Endothelial cell of umbilical vein (primary cell): ENCODE data around the gene GNAZ. TPM values are rescaled to one million over a fixed set of nuclear protein-coding genes. Genes with fewer than 3 reads are reported as not detected.

Experiments used
- BruUV-seq: library from RNA; stranded (reverse); fragments of 400-500 nt; replicated peaks from 2 replicates; lab custom pipeline; 2021; lab: Mats Ljungman, UMichigan
- CTCF ChIA-PET: fragments of 300-600, 350-600 bp; sonication (Branson Sonifier 250); formaldehyde crosslinking; loops from one replicate; lab custom pipeline; 2021; ENCODE audit warnings: antibody characterized with exemption, inconsistent platforms; lab: Charles Lee
- POLR2A ChIA-PET: fragments of 300-600, 350-600 bp; sonication (Branson Sonifier 250); formaldehyde crosslinking; loops from one replicate; lab custom pipeline; 2021; ENCODE audit warnings: antibody characterized with exemption, inconsistent platforms; lab: Charles Lee
- DNase-seq: peaks from one replicate; pipeline ENCODE4 v3.0.0-alpha.2; 2011; ENCODE audit warnings: low read depth, low spot score
- FAIRE-seq: peaks from 2 replicates; lab custom pipeline; 2011; peaks lifted over from hg19 to GRCh38; lab: Jason Lieb, UNC
- H2AFZ ChIP-seq: 2 replicates; pipeline ENCODE4 v1.6.0; 2012; ENCODE audit warnings: low read depth, low read length, control low read depth, inconsistent platforms
- H3K27ac ChIP-seq: 2 replicates; pipeline ENCODE4 v1.5.1; 2011; ENCODE audit warnings: low read depth, mild to moderate bottlenecking, control low read depth, low read length, moderate library complexity; ENCODE audit not compliant: insufficient read depth
- H3K27me3 ChIP-seq, 2 experiments: 2 replicates each; pipeline versions ENCODE4 v1.6.0 to v1.6.1; 2011; ENCODE audit warnings: low read length in 2 of 2, mixed read lengths in 1 of 2; ENCODE audit not compliant: control insufficient read depth in 2 of 2, insufficient read depth in 2 of 2
- H3K36me3 ChIP-seq, 2 experiments: 2 replicates in 1 of 2; 3 replicates in 1 of 2; pipeline ENCODE4 v1.5.1; 2011; ENCODE audit warnings: low read length in 2 of 2, mild to moderate bottlenecking in 1 of 2, moderate library complexity in 1 of 2; ENCODE audit not compliant: control insufficient read depth in 2 of 2, insufficient read depth in 2 of 2; ENCODE audit errors: extremely low read depth in 1 of 2
- H3K4me1 ChIP-seq: 3 replicates; pipeline ENCODE4 v1.5.1; 2011; ENCODE audit warnings: mild to moderate bottlenecking, low read length; ENCODE audit not compliant: control insufficient read depth, insufficient read depth; ENCODE audit errors: extremely low read depth
- H3K4me2 ChIP-seq: 2 replicates; pipeline ENCODE4 v1.6.1; 2011; ENCODE audit warnings: low read length, control low read depth, mixed read lengths; ENCODE audit not compliant: insufficient read depth
- H3K4me3 ChIP-seq, 3 experiments: fragments of 200-600 bp in 1 of 3; sonication (generic), shearing (Covaris generic) in 1 of 3; replicated peaks in 1 of 3; 2 replicates each; pipeline ENCODE4 v1.5.1; 2011 to 2016; ENCODE audit warnings: control low read depth in 3 of 3, low read length in 3 of 3, mild to moderate bottlenecking in 2 of 3, inconsistent platforms in 1 of 3, low read depth in 1 of 3, moderate library complexity in 1 of 3; ENCODE audit not compliant: insufficient read depth in 1 of 3
- H3K79me2 ChIP-seq: 2 replicates; pipeline ENCODE4 v1.6.0; 2012; ENCODE audit warnings: low read length, inconsistent platforms; ENCODE audit not compliant: control insufficient read depth, insufficient read depth
- H3K9ac ChIP-seq: replicated peaks from 2 replicates; pipeline ENCODE3; 2011; ENCODE audit warnings: low read length, control low read depth; ENCODE audit not compliant: insufficient read depth; ENCODE audit errors: extremely low read depth
- H3K9me1 ChIP-seq: replicated peaks from 3 replicates; pipeline ENCODE4 v1.6.0; 2011; ENCODE audit warnings: mild to moderate bottlenecking, low read length; ENCODE audit not compliant: control insufficient read depth, insufficient read depth; ENCODE audit errors: extremely low read depth
- H3K9me3 ChIP-seq: replicated peaks from 2 replicates; pipeline ENCODE4 v1.5.1; 2012; ENCODE audit warnings: low read length, inconsistent platforms; ENCODE audit not compliant: control insufficient read depth, insufficient read depth
- H4K20me1 ChIP-seq: replicated peaks from 2 replicates; pipeline ENCODE3; 2011; ENCODE audit warnings: mild to moderate bottlenecking, low read length; ENCODE audit not compliant: control insufficient read depth, insufficient read depth; ENCODE audit errors: extremely low read depth
- EZH2 ChIP-seq: IDR thresholded peaks from 2 replicates; pipeline ENCODE4 v1.6.1; 2012; ENCODE audit warnings: borderline replicate concordance, low read depth, mild to moderate bottlenecking, moderate library complexity, low read length, inconsistent platforms; ENCODE audit not compliant: severe bottlenecking
- FOS ChIP-seq: IDR thresholded peaks from 2 replicates; pipeline ENCODE4 v1.6.1; 2011; ENCODE audit warnings: mild to moderate bottlenecking, low read length, moderate library complexity, borderline replicate concordance; ENCODE audit not compliant: insufficient read depth
- GATA2 ChIP-seq: IDR thresholded peaks from 2 replicates; pipeline ENCODE4 v1.7.0; 2011; ENCODE audit warnings: low read depth, mild to moderate bottlenecking, moderate library complexity, mixed read lengths, low read length; ENCODE audit not compliant: insufficient read length, insufficient read depth
- JUN ChIP-seq: IDR thresholded peaks from 2 replicates; pipeline ENCODE4 v1.6.1; 2011; ENCODE audit warnings: borderline replicate concordance, low read depth; ENCODE audit not compliant: insufficient read length, insufficient read depth
- MYC ChIP-seq: IDR thresholded peaks from one replicate; pipeline ENCODE4 v1.6.1; 2011; ENCODE audit warnings: mild to moderate bottlenecking, low read depth, low read length
- POLR2A ChIP-seq: IDR thresholded peaks from 2 replicates; pipeline ENCODE4 v1.6.1; 2012; ENCODE audit warnings: low read depth, mild to moderate bottlenecking, control low read depth, low read length
- POLR2AphosphoS5 ChIP-seq: IDR thresholded peaks from 2 replicates; pipeline ENCODE4 v1.6.1; 2012; ENCODE audit warnings: low read depth, mild to moderate bottlenecking, control low read depth, low read length, moderate library complexity; ENCODE audit not compliant: insufficient read depth
- dilution Hi-C: fragments of 300-500 bp; cut with MboI; formaldehyde crosslinking; loops from one replicate; pipeline ENCODE4 v1.15.0; 2019; ENCODE audit warnings: low sequenced_read_pairs; ENCODE audit not compliant: extremely low pct_ligation_motif_present
- intact Hi-C: fragments of 100-400 bp; cut with micrococcal nuclease; formaldehyde crosslinking; loops from one replicate; pipeline ENCODE4 v1.10.0; 2022
- polyA plus RNA-seq, 4 experiments: library from polyadenylated mRNA; depleted of rRNA in 3 of 4; stranded (reverse) in 3 of 4; unstranded in 1 of 4; fragments of >200 nt; gene quantifications; 2 replicates each; pipeline versions ENCODE4 v1.2.1 to v1.2.3, GENCODE V29; 2011 to 2012; ENCODE audit warnings: missing spikeins in 1 of 4
- total RNA-seq: library from RNA; stranded (reverse); gene quantifications from 2 replicates; pipeline ENCODE4 v1.2.3, GENCODE V29; 2021
- TF ChIP-seq, protein P1 (sequence below): IDR thresholded peaks from 2 replicates; pipeline ENCODE4 v1.6.1; 2011; ENCODE audit not compliant: insufficient read depth, insufficient read length
- TF ChIP-seq, protein P2 (sequence below), 2 donors: IDR thresholded peaks; 1 replicate in 1 of 2; 2 replicates in 1 of 2; pipeline ENCODE4 v1.5.1; 2011; ENCODE audit warnings: low read length in 2 of 2, mild to moderate bottlenecking in 2 of 2, moderate library complexity in 2 of 2, control low read depth in 1 of 2, inconsistent platforms in 1 of 2, low read depth in 1 of 2; ENCODE audit not compliant: insufficient read depth in 1 of 2; ENCODE audit errors: extremely low read depth in 1 of 2

The GNAZ gene
- total and polyA plus RNA-seq, 2 donors (not counting 3 experiments of a cell fraction or from before 2014, with no cell fraction given) = 0.44 to 0.86 TPM

DNA sequence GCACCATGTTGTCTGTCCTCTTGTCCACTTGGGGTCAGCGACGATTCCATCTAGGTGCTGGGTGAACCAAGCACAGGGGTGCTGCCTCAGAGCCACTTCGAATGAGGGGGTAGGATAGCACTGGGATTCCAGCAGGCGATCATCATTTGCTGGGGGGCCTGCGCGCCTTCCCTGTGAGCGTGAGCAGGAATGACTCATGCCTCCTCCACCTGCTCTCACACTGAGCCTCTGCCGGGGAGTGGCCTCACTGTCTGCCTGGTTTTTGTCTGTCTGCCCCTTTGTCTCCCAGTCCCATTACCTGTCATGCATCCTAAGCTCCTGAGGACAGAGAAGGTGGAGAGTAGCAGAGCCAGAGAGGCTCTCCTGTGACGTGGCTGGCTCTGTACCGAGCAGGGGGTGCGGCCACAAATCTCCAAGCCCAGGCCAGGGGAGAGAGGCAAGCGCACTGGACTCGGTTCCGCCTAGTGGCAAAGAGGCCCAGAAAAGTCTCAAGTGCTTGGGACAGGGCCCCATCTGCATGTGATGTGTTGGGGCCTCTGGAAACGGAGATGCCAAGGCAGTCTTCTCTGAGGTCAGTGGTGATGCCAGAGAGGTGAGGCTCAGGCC is 40.7 kb downstream of the GNAZ start:
- TF ChIP-seq POLR2AphosphoS5 = no peak
- no peak for TF ChIP-seq EZH2
- BruUV-seq = no TSS peak
- DNase-seq (no peak), FAIRE-seq (no peak)
- Histone ChIP-seq H3K36me3 (no peaks in the 10 kb centered on the region), H3K9me3 (no peaks in the 10 kb centered on the region), H3K4me3 (no peak overlapping the region), H2AFZ (no peak overlapping the region), H3K4me2 (no peak overlapping the region), H3K9ac (no peak overlapping the region), H3K79me2 (no peaks in the 10 kb centered on the region), H3K9me1 (no peaks in the 10 kb centered on the region), H3K27ac (no peak overlapping the region), H3K27me3 (no peaks in the 10 kb centered on the region), H3K4me1 (no peaks in the 10 kb centered on the region), H4K20me1 (no peaks in the 10 kb centered on the region)
- CTCF ChIA-PET = no interaction called here
- intact Hi-C loops = no loop called here
- dilution Hi-C loops = no loop called here
- POLR2A ChIA-PET = no interaction called here

DNA sequence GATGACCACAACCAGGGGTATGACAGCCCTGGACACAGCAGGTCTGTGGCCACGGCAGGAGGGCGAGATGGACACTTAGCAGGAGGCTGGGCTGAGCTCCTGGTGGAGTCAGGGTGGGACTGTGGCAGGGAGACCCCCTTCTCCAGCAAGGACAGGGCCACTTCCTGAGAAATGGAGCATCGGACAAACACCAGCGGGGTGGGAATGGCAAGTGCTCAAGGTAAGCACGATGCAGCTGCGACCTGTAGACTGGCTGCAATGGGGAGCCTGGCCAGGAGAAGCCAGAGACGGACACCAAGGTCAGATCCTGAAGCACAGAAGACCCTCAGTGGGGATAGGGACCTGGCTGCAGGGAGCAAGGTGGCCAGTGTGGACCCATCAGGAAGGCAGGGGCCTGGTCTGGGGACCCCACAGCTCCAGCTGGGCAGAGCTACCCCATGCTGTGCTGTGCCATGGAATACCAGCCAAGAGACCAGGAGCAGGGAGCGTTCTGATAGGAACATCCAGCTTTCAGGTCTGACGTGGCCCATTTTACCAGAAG is 42.2 kb downstream of the GNAZ start:
- CTCF ChIA-PET = interaction anchor here (1.1 kb wide), 1 partner anchor 153 kb away, joined by 3 read pairs; no protein-coding TSS in a partner anchor
- POLR2A ChIA-PET = no interaction called here
- FAIRE-seq (no peak), DNase-seq (no peak)
- dilution Hi-C loops = no loop called here
- Histone ChIP-seq H4K20me1 (no peaks in the 10 kb centered on the region), H3K4me1 (no peaks in the 10 kb centered on the region), H3K4me3 (no peak overlapping the region), H3K9ac (no peak overlapping the region), H3K27ac (no peak overlapping the region), H3K36me3 (no peaks in the 10 kb centered on the region), H3K27me3 (no peaks in the 10 kb centered on the region), H3K4me2 (no peak overlapping the region), H3K9me3 (no peaks in the 10 kb centered on the region), H2AFZ (no peak overlapping the region), H3K9me1 (no peaks in the 10 kb centered on the region), H3K79me2 (no peaks in the 10 kb centered on the region)
- TF ChIP-seq, protein P1, sequence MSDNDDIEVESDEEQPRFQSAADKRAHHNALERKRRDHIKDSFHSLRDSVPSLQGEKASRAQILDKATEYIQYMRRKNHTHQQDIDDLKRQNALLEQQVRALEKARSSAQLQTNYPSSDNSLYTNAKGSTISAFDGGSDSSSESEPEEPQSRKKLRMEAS = no peak
- TF ChIP-seq FOS (no peak), POLR2A (no peak), EZH2 (no peak), JUN (no peak), POLR2AphosphoS5 (no peak), GATA2 (no peak), MYC (no peak)
- TF ChIP-seq, protein P2, sequence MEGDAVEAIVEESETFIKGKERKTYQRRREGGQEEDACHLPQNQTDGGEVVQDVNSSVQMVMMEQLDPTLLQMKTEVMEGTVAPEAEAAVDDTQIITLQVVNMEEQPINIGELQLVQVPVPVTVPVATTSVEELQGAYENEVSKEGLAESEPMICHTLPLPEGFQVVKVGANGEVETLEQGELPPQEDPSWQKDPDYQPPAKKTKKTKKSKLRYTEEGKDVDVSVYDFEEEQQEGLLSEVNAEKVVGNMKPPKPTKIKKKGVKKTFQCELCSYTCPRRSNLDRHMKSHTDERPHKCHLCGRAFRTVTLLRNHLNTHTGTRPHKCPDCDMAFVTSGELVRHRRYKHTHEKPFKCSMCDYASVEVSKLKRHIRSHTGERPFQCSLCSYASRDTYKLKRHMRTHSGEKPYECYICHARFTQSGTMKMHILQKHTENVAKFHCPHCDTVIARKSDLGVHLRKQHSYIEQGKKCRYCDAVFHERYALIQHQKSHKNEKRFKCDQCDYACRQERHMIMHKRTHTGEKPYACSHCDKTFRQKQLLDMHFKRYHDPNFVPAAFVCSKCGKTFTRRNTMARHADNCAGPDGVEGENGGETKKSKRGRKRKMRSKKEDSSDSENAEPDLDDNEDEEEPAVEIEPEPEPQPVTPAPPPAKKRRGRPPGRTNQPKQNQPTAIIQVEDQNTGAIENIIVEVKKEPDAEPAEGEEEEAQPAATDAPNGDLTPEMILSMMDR (IDR thresholded peaks at IDR 0.05; ENCODE audit: extremely low read depth in 1 of 2, insufficient read depth in 1 of 2, low read depth in 1 of 2, low read length in 2 of 2) = no peak
- no TSS peak for BruUV-seq
- intact Hi-C loops = no loop called here
